H1 (cell line): ENCODE results near the gene ST6GALNAC4.

ENCODE experiments used
- CTCF ChIP-seq, 3 experiments: IDR thresholded peaks; 1 replicate in 2 of 3; 2 replicates in 1 of 3; pipeline versions ENCODE4 v1.5.1 to v1.6.1; 2011; ENCODE audit warnings: low read length in 3 of 3, mild to moderate bottlenecking in 3 of 3, inconsistent platforms in 2 of 3, low read depth in 1 of 3, moderate library complexity in 1 of 3; ENCODE audit not compliant: insufficient read depth in 1 of 3; ENCODE audit errors: control extremely low read depth in 1 of 3
- GABPA ChIP-seq: IDR thresholded peaks from 2 replicates; pipeline ENCODE4 v1.6.1; 2011; ENCODE audit warnings: mild to moderate bottlenecking, low read length, moderate library complexity, borderline replicate concordance; ENCODE audit not compliant: insufficient read depth
- POLR2A ChIP-seq, 2 experiments: IDR thresholded peaks; 1 replicate in 1 of 2; 2 replicates in 1 of 2; pipeline ENCODE4 v1.6.1; 2011; ENCODE audit warnings: low read depth in 2 of 2, low read length in 2 of 2, mild to moderate bottlenecking in 2 of 2; ENCODE audit errors: control extremely low read depth in 1 of 2
- POLR2AphosphoS5 ChIP-seq: IDR thresholded peaks from 2 replicates; pipeline ENCODE4 v1.6.1; 2011; ENCODE audit warnings: low read depth, low read length
- SIN3A ChIP-seq, 2 experiments: IDR thresholded peaks in 1 of 2; conservative IDR thresholded peaks in 1 of 2; 2 replicates each; pipeline ENCODE4 v1.6.1; 2011 to 2012; ENCODE audit warnings: low read length in 2 of 2, improper control_type of control experiment in 1 of 2, low read depth in 1 of 2, mild to moderate bottlenecking in 1 of 2
- TF ChIP-seq, protein P1 (sequence below): IDR thresholded peaks from 2 replicates; pipeline ENCODE4 v1.6.1; 2012; ENCODE audit warnings: inconsistent platforms

GRCh38 chr9:127878001-127878651 lies 38.7 kb downstream of the ST6GALNAC4 start:
- TF ChIP-seq POLR2A (IDR thresholded peaks at IDR 0.05; ENCODE audit: control extremely low read depth in 1 of 2, low read depth in 2 of 2, low read length in 2 of 2) (no peak), POLR2AphosphoS5 (no peak), GABPA (no peak), CTCF (IDR thresholded peaks at IDR 0.05; ENCODE audit: control extremely low read depth in 1 of 3, insufficient read depth in 1 of 3, low read depth in 1 of 3, low read length in 3 of 3) (no peak), SIN3A (conservative IDR thresholded peaks at IDR 0.05 in 1 of 2, IDR thresholded peaks at IDR 0.05 in 1 of 2; ENCODE audit: low read depth in 1 of 2, low read length in 2 of 2) (no peak)
- TF ChIP-seq, protein P1, sequence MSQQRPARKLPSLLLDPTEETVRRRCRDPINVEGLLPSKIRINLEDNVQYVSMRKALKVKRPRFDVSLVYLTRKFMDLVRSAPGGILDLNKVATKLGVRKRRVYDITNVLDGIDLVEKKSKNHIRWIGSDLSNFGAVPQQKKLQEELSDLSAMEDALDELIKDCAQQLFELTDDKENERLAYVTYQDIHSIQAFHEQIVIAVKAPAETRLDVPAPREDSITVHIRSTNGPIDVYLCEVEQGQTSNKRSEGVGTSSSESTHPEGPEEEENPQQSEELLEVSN, result no peak
